GM18505 (cell line): Measurements from ENCODE around the gene TNS3.
"Not testable (repeated sequence)": the region's sequence is repeated elsewhere in the genome, so short reads cannot be mapped to it uniquely, and the experiment has no call there.

Experiments
- ATAC-seq: cut with Tn5 transposase; IDR thresholded peaks from one replicate; pipeline ENCODE4 v1.9.1; 2021; ENCODE audit not compliant: unreplicated experiment
- POLR2A ChIP-seq: IDR thresholded peaks from 4 replicates; pipeline ENCODE4 v1.6.1; 2011; ENCODE audit warnings: borderline replicate concordance; ENCODE audit not compliant: insufficient read depth, insufficient read length; ENCODE audit errors: extremely low read depth

The TNS3 gene

GRCh38 chr7:47609803-47610452 is 28.0 kb upstream of the TNS3 start:
- no peak for ATAC-seq

GRCh38 chr7:47606593-47607046 is 24.7 kb upstream of the TNS3 start:
- not testable (repeated sequence) for ATAC-seq

More at GRCh38 chr7:47609803-47610452, 28.0 kb upstream of the TNS3 start:
- no peak for TF ChIP-seq POLR2A

- TF ChIP-seq POLR2A = no peak
- no peak for ATAC-seq
These were observed 24.1 kb upstream of the TNS3 start for GRCh38 chr7:47605816-47606575.

- no peak for ATAC-seq
- no peak for TF ChIP-seq POLR2A
These were observed 22.6 kb upstream of the TNS3 start for GRCh38 chr7:47604496-47604890.

GRCh38 chr7:47603514-47604255 is 21.8 kb upstream of the TNS3 start:
- not testable (repeated sequence) for ATAC-seq

- ATAC-seq = no peak
These were observed 20.5 kb upstream of the TNS3 start for GRCh38 chr7:47602272-47603004.

GRCh38 chr7:47601881-47602249 is 20.0 kb upstream of the TNS3 start:
- ATAC-seq = no peak
- TF ChIP-seq POLR2A = no peak

More at GRCh38 chr7:47602272-47603004, 20.5 kb upstream of the TNS3 start:
- TF ChIP-seq POLR2A = no peak

GRCh38 chr7:47601119-47601880 is 19.4 kb upstream of the TNS3 start:
- no peak for TF ChIP-seq POLR2A
- no peak for ATAC-seq

- ATAC-seq = no peak
- TF ChIP-seq POLR2A = no peak
These were observed 18.5 kb upstream of the TNS3 start for GRCh38 chr7:47600199-47601118.

GRCh38 chr7:47597379-47597778 is 15.5 kb upstream of the TNS3 start:
- no peak for ATAC-seq
- TF ChIP-seq POLR2A = no peak

GRCh38 chr7:47596502-47597202 is 14.7 kb upstream of the TNS3 start:
- ATAC-seq = no peak
- TF ChIP-seq POLR2A = no peak
